Measurements from ENCODE around the gene SKP1. TPM values are rescaled to one million over a fixed set of nuclear protein-coding genes. Genes with fewer than 3 reads are reported as not detected.
A peak's percentile ranks its signal among the peaks of the same experiment; 100 is the strongest.

Gene SKP1
- total and polyA plus RNA-seq, 10 of the 15 experiments (the other 5 are each of a cell fraction or from before 2014, with no cell fraction given) = 100 to 1,686 (median 519) TPM

DNA sequence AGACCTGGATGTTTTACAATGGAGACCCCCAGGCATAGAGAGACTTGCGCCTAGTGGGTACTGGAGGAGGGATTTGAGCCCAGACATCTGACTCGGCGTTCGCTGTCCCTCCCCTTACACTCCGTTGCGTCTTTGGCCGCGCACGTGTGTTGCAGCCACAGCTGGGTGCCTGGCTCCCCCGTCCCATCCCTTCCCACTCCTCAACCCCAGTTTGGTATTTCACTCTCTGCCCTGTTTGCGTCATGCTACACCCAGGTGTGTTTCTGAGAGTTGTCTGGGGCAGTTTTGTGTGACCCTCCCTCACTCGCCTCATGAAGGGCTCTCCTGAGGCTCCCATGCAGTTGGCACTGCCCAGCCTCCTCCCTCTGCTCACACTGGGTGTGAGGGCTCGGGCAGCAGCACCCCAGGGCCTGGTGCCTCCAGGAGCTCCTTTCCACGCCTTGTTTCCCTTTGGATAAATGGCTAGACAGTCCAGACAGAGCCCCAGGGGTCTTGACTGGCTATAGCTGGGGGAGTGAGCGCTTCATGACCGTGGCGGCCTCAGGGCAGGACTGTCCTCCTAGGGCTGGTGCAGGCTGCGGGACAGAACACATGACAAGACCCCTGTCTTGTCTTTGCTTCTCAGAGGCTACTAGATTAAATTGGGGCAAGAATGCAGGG is 48.6 kb downstream of the SKP1 start:
- no TSS peak for BruUV-seq (replicated peaks)
- Histone ChIP-seq H3K4me3 (no peak overlapping the region), H3K36me3 (ENCODE audit: control insufficient read depth in 2 of 2, insufficient read depth in 2 of 2, low read length in 1 of 2) (peaks cover 0 to 12% of the 10 kb centered on the region in 2 experiments; a peak in 3 of 4 replicates), H3K27me3 (replicated peaks in 1 of 2; ENCODE audit: control insufficient read depth in 2 of 2, insufficient read depth in 2 of 2, low read length in 1 of 2) (no peaks in the 10 kb centered on the region), H4K20me1 (ENCODE audit: control insufficient read depth, insufficient read depth) (no peaks in the 10 kb centered on the region), H3K9me3 (replicated peaks; ENCODE audit: control insufficient read depth, insufficient read depth, low read length) (no peaks in the 10 kb centered on the region), H2AFZ (ENCODE audit: control insufficient read depth, low read depth, low read length) (no peak overlapping the region), H3K9ac (ENCODE audit: control insufficient read depth, insufficient read depth, low read length) (no peak overlapping the region), H3K27ac (ENCODE audit: control insufficient read depth, insufficient read depth) (peak overlapping the region; percentile 71), H3K4me1 (ENCODE audit: control insufficient read depth, insufficient read depth, low read length) (peaks cover 79% of the 10 kb centered on the region), H3K79me2 (ENCODE audit: control insufficient read depth, insufficient read depth, low read length) (peaks cover 35% of the 10 kb centered on the region), H3K4me2 (ENCODE audit: control insufficient read depth, insufficient read depth) (peak overlapping the region; percentile 45; the same call in 1 of the 2 replicates)
- ChIA-PET RAD21 (ENCODE audit: unreplicated experiment) (interaction anchor here (1.3 to 8.7 kb wide), 7 partner anchors 9 to 89 kb away, joined by 3 to 128 read pairs (median 10); partner anchors contain the start of gene TCF7), CTCF (interaction anchor here (1.5 to 12.1 kb wide), 6 partner anchors 13 to 86 kb away, joined by 5 to 184 read pairs (median 50); no protein-coding TSS in a partner anchor), POLR2A (interaction anchor here (1.2 to 19.5 kb wide), 6 partner anchors 11 to 88 kb away, joined by 3 to 291 read pairs (median 5); partner anchors contain the start of gene TCF7), SMC1A (ENCODE audit: uncharacterized antibody, unreplicated experiment) (interaction anchor here (1.4 to 7.6 kb wide), 3 partner anchors 11 to 88 kb away, joined by 7 to 76 read pairs (median 7); no protein-coding TSS in a partner anchor)
- TF ChIP-seq NFIC (IDR thresholded peaks at IDR 0.05; ENCODE audit: low read depth, low read length) = no peak
- TF ChIP-seq, protein P1, sequence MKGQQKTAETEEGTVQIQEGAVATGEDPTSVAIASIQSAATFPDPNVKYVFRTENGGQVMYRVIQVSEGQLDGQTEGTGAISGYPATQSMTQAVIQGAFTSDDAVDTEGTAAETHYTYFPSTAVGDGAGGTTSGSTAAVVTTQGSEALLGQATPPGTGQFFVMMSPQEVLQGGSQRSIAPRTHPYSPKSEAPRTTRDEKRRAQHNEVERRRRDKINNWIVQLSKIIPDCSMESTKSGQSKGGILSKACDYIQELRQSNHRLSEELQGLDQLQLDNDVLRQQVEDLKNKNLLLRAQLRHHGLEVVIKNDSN (IDR thresholded peaks at IDR 0.05; ENCODE audit: borderline replicate concordance, extremely low read length, insufficient read depth, low read depth, low read length) = peak; percentile 3
- no peak for TF ChIP-seq SUPT20H (IDR thresholded peaks at IDR 0.05; ENCODE audit: borderline replicate concordance, control insufficient read depth, low read depth, low read length)
- no peak for TF ChIP-seq STAT3 (IDR thresholded peaks at IDR 0.05; ENCODE audit: low read depth, low read length)
- in situ Hi-C loops (cut with MboI) = no loop called here
- ATAC-seq (no peak), FAIRE-seq (no peak), DNase-seq (ENCODE audit: low read depth, low spot score) (no peak)
- intact Hi-C loops (cut with micrococcal nuclease; ENCODE audit: unreplicated experiment) = loop anchor here (2.0 to 5.0 kb wide), 2 partner anchors 15 to 414 kb away; no protein-coding TSS in a partner anchor
- 97% methylated on average over 17 of the region's 18 CpGs for WGBS (ENCODE audit: insufficient coverage, insufficient replicate concordance, low lambda C conversion rate, missing lambda C conversion rate)

Data from GM12878 (cell line).